Measurements from ENCODE around the gene CTAGE9.
"Not testable (repeated sequence)": the region's sequence is repeated elsewhere in the genome, so short reads cannot be mapped to it uniquely, and the experiment has no call there.

DNA sequence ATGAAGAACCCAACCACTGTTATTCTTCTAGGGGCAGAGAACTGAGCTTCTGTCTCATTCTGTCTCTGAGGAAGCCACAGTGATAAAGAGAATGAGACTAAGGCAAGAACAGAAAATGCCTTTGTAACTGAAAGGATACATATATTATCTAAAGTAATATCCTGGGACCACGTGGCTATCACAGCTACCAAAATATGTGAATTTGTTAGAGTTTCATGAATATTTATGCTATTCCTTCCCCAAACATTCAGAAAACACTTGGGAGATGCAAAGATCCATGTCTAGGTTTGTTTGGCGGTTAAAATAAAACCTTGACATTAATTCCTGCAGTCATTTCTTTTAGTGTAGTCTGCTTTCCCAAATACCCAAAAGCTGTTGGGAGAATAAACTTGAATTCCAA is 6.9 kb downstream of the CTAGE9 start:
- not testable (repeated sequence) for TF ChIP-seq CTCF, POLR2AphosphoS5, POLR2A, EP300 (IDR thresholded peaks at IDR 0.05)
